GM11168 (cell line): ENCODE data around the gene COL13A1.

Source experiments
- in situ Hi-C: fragments of 300-500 bp; cut with MboI; formaldehyde crosslinking; loops from one replicate; pipeline ENCODE4 v1.12.0; 2022; ENCODE audit warnings: low sequenced_read_pairs; ENCODE audit not compliant: unreplicated experiment

COL13A1 gene

DNA sequence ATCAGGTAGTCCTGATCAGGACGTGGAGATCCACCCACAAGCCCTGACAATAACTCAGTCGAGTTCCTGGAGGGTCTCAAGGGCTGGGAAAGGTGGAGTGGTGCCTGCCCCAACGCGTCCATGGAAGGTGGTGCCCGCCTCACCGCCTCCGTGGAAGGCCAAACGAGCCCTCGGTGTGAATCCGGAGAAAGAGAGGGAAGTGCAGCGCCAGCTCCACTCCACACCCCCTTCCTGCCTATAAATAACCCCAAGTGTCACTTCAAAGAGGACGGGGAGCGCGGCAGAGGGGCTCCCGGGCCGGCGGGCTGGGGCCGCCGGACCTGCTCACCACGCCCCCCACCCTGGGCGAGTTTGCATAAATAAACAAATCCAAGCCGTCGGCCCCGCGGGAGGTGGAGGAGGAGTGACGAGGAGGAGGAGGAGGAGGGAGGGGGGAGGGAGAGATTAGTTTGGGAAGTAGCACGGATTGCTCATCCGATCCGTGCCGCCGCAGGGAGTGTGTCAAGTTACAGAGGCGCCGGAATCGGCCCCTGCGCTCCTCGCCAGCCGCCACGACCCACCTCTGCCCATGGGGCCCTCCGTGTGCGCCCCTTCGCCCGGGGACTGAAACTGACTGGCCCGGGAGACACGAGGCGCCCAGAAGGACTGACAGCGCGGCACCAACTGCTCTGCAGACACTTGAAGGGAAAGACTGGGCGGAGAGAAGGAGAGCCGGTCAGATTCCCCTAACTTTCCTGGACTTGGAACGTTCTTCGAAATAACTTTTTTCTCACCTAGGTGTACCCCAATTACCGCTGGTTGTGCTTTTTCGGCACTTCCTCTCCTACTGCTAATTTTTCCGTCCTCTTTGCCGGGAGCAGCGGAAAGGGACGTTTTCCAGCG is at the start of gene COL13A1:
TSS of gene COL13A1 (plus strand) at position 473 of the 882 bp plus-strand sequence. CDS start 518 bp downstream, outside the sequence.
- in situ Hi-C loops = no loop called here

DNA sequence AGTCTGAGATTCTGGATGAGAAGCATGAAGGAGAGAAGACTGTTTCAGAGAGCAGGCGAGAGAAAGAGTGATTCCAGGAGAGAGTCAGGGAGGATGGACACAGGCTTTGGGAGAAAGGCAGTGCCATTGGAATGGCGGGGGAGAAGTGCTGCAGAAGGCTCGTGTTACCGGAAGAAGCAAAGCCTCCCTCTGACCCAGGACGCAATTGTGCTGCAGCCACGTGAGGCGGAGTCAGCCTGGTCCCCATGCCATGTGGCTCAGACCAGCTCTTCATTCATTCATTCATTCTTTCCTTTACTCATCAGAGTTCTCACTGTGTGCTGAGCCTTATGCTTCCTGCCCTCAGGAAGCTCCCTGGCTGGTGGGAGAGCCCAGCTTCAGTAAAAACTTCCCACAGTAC is 49.2 kb upstream of the COL13A1 start:
- in situ Hi-C loops = no loop called here

DNA sequence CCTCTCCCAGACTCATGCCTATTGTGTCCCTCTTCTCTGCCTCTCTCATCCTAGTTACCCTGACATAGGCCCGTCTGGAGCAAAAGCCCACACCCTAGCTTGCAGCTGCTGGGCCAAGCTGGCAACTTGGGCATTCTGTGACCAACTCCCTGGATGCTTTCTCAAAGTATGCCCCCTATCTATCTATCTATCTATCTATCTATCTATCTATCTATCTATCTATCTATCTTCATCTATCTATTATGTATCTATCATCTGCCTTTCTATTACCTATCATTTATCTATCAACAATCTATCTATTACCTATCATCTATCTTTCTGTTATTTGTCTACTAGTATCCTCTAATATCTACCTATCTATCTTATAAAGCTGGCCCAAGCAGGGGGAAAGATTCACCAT is 45.4 kb upstream of the COL13A1 start:
- in situ Hi-C loops = no loop called here

DNA sequence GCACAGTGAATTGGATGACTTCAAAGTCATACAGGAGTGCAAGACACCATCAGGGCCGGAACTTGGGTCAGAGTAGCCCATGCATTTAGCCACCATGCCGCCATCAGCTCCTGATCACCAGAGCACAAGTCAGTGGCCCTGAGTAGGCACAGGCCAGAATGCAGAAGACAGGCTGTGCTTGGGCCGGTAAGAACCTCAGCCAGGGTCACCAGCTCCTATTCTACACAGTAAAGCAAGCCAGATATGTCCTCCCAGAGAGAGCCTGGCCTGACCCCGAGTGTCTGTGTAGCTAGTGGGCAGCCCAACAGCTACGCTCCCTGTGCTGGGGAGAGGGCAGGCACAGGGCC is 44.5 kb upstream of the COL13A1 start:
- in situ Hi-C loops = no loop called here

DNA sequence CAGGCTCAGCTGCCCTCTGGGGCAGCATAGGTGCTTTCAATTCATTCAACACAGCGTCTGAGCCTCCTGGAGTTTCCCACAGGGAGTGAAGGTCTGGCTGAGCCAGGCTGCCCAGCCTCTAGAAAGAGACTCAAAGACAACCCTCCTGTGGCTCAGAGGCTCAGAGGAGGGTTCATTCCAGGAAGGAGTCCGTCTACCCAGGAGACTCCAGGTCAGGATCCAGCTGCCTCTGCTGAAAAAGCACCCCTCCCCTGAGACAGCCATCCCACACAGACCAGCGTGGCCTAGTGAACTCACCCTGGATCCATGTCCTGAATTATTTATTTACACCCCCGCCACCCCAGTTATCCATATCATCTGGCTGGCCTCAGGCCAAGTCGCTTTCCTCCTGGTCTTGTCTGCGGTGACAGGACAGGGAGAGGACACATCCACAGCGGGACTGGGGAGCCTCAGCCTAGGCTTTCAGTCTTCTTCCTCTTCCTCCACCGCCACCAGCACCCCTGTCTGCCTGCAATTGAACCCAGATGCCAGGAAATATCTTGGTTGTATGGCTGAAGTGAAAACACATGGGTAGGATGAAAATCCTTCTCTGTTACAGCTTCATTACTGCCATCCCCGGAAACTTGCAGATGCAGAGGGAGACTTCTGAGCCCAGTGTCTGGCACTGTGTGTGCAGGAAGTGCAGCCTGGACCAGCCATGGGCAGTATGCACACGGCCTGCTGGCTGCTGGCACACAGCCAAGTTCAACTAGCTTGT is 44.0 kb upstream of the COL13A1 start:
- in situ Hi-C loops = no loop called here

DNA sequence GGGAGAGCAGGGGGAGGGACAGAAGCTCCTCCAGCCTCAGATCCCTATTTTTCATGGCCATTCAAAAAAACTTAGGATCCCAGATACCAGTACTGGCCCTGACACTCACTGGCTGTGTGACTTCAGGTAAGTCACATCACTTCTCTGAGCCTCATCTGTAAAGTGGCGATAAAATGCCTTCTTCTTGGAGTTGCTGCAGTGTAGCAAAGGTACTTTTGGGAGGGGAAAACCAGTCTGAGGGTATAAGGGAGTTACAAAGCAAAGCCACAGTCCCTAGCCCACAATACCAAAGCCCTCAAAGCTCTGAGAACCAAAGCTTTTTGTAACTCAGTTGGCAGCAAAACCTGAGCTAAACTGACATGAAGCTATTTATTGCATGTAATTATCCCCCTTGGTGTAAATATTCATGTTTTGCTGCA is 43.4 kb upstream of the COL13A1 start:
- in situ Hi-C loops = no loop called here

DNA sequence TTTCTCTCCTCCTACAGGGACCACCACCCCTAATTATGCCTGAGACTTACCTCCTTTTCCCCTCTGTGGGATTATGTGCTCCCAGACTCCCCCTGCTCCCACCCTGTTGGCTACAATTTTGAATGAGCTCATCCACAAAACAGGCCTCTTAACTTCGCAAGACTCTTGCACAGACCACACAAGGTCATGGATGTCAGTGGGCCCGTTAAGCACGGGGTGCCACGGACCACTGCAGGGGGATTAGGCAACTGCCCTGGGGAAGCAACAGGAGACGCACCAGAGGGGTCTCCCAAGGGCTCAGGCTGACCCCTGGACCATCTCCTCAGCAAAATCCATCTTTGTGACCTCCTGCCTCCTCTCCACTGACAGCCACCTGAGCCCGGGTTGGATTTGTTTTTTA is 42.1 kb upstream of the COL13A1 start:
- in situ Hi-C loops = no loop called here

DNA sequence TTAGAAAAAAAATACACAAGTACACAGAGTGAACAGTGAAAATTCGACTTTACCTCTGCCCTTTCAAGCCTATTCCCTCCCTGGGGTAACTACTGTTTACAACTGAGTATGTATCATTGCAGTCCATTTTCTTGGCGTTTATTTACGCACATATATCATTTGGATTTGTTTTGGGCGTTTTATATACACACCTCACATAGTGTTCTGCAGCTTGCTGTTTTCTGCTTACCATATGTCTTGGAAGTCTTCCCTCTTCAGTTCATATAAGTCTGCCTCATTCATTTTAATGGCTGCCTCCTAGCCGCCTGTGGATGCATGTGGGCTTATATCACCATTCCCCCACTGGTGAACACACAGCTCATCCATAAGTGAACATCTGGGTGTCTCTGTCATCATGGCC is 41.6 kb upstream of the COL13A1 start:
- in situ Hi-C loops = no loop called here

DNA sequence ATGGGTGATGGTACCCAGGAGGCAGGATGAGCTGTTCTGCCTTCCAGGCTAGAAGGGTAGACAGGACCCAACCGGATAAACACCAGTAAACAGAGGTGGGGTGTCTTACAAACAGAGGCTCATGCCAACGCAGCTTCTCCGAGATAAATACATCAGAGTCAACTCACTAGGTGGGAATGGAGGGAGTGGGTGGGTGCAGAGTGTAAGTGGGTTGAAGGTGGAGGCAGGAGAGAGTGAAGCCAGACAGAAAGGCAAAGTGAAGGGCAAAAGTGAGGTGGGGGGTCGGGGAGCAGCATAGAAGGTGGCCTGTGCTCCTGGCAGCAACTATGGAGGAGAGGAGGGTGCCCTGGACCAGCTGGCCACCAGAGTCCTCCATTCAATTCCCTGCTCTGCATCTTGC is 40.4 kb upstream of the COL13A1 start:
- in situ Hi-C loops = no loop called here

DNA sequence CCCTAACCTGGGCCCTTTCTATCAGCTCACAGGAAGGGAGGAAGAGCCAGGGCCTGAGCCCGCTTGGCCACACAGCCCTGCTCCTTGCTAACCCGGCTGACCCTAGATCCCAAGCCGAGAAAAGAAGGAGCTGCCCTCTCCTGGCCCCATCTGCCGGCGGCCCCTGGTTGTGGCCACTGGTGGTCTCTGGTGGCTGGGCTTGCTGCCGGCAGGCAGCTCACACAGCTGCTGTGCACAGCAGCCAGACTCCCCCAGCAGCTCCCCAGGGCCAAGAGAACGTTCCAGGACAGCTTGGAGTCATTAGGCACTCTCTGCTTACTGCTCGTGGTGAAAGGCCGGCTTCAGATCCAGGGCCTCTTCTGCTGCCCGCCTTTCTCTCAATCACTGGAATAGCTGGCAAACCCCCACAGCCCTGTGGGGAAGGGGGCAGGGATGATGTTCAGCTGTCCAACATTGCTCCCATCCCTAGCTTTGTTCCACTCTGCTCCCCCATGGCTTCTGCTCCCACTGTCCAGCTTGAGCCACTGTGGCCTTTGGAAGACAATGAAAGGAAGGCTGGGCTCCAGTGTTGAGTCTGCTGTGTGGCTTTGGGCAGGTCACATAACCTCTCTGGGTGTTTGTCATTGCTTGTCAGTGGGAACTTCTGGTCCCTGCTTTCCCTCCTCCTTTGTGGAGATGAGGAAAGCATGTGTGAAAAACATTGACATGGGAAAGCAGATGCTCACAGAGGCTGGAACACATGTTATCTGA is 35.4 kb upstream of the COL13A1 start:
- in situ Hi-C loops = no loop called here

DNA sequence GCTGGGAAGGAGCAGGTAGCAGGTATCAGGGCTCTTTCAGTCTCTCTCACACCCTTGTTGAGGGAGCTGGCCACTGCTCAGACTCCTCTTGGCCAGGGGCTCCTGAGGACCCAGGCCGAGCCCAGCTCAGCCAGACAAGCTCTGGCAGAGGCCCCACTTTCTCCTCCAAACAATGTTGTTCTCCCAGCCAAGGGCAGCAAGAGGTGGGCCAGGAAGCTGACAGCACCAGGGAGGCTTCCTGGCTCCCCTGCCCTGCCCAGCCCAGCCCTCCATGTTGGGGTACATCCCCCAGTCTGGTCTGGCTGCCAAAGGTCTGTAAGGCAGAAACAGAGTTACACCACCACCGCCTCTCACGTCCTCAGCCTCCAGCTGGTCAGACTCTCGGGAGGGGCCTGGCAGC is 33.9 kb upstream of the COL13A1 start:
- in situ Hi-C loops = no loop called here

DNA sequence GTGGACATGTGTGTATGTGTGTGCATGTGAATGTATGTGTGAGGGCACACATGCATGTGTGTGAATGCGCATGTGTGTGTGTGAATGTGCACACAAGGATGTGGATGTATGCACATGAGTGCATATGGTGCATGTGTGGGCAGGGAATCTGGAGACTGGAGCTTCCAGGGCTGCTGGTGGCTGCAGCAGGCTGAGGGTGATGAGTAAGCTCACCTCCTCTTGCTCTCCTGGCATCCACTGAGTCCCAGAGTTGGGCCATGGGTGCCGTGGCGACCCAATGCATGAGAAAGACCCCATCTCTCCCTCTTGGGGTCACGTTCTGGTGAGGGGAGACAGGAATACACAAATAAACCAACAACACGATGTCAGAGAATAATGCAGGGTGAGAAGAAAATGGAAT is 33.3 kb upstream of the COL13A1 start:
- in situ Hi-C loops = no loop called here

DNA sequence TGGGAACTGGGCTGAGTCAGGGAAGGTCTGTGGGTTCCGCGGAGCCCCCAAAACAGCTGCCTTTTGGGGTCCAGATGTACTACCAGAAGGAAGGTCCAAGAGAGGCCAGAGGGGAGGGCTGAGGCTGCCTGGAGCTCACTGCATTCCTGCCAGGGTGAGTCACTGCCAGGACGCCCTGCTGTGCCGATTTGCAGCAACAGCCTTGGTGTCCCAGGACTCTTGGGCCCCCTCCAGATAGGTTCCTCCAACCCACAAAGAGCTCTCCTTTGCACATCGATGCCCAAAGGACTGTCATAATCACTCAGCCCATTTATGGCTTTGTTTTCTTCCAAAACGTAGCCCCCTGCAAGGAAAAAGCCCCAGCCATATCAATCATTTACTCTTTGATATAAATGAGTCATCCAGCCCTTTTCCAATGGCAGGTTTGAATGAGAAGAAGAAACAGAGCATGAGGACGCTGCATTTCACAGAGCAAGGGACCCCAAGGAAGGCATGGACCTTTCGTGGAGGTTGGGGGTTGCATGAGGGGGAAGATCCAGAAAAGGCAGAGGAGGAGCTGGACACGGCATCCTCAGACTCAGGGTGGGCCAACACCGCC is 32.2 kb upstream of the COL13A1 start:
- in situ Hi-C loops = no loop called here

DNA sequence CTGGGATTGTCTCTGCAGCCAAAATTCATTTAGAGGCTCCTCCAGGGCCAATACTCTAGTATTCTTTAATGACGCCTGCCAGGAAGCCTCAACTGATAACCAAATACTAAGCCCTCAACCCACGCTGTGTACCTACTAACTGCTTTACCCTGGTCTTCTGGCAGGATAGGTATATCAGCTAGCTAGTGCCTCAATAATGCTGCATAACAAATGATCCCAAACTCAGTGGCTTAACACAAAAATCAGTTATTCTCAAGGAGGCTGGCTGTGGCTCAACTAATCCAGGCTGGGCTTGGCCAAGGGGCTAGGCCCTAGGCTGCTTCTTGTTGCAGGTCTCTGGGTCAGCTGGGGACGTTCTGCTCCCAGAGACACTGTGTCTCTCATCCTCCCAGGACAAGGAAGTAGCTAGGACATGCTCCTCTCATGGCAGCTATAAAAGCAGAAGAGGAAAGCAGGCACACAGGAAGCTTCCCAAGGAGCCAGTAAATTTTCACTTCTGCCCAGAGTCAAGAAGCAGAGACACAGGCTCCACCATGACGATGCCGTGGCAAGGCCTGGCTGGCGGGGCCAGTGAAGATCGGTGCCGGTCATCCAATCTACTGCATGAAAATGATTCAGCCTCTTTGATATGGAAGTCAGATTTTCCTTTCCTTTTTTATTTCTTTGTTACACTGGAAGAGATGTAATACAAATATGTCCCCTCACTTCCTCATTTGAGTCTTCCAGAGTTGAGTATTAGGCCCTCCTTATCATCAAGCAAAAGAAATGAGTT is 28.6 kb upstream of the COL13A1 start:
- in situ Hi-C loops = no loop called here

DNA sequence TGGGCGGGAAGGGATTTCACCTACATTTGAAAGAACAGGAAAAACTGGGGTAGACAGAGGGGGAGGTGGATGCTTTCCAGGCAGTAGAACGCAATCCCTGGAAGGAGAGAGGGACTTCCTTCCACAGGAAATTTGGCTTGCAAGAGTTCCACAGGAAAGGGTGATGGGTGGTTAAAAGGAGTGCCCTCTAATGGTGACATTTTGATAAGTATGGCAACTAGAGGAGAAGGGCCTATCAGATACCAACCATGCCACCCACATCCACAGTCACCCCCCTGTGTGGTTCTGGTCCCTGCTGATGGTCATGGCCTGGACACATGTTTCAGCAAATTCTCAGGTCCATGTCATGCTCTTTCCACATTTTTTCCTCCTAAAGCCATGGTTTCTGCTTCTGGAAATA is 27.1 kb upstream of the COL13A1 start:
- in situ Hi-C loops = no loop called here

DNA sequence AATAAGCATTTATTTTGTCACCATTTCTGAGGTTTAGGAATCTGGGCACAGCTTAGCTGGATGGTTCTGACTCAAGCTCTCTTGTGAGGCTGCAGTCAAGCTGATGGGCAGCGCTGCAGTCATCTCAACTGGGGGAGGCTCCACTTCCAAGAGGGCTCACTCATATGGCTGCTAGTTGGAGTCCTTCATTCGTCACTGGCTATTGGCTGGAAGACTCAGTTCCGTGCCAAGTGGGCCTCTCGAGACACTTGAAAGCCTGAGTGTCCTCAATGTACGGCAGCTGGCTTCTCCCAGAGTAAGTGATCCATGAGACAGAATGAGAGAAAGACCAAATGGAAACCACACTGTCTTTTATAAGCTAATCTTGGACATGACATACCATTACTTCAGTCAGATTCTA is 21.6 kb upstream of the COL13A1 start:
- in situ Hi-C loops = no loop called here

DNA sequence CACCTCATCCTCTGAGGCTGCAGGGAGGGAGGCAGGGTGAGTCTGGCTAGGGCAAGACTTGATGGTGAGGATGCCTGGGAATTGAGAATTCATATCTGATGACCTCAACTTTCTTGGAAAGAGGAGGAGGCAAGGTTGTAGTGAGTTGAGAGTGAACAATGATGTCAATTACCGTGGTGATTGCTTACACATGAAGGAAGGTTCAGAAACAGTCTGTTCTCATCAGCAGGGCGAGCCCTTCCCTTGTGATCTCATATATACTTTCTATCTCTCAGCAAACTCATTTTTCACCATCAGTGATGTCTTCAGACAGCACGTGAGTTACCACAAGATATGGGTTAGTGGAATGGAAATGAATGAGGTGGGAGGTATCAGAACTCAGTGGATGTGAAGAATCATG is 20.1 kb upstream of the COL13A1 start:
- in situ Hi-C loops = no loop called here

DNA sequence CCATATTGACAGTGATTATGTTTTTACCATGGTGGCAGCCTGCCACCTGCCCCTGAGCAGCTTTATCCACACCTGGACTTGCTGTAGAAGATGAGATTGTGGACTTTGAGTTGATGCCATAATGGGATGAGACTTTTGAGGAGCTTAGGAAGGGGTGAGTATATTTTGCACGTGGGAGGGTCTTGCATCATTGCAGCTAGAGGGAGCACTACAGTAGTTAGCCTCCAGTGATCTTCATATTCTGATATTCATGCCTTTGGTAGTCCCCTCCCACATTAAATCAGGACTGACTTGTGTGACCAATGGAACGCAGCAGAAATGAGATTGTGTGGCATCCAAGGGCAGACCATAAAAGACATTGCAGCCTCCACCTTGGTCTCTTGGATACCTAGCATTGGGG is 18.2 kb upstream of the COL13A1 start:
- in situ Hi-C loops = no loop called here

DNA sequence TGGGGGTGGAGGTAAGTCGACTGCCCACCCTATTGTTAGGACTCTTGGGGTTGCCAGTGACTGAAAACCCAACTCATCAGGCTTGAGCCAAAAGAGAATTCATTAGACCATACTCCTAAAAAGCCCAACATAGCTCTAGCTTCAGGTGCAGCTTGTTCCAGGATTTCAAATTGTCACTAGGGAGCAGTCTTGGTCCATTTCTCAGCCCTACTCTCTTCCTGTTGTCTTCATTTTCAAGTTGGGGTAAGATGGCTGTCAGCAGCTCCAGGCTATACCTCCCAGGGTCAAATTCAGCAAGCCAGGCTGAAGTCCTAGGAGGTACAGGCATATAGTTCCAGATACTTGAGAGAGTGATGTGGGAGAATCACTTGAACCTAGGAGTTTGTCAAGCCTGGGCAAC is 14.9 kb upstream of the COL13A1 start:
- in situ Hi-C loops = no loop called here

DNA sequence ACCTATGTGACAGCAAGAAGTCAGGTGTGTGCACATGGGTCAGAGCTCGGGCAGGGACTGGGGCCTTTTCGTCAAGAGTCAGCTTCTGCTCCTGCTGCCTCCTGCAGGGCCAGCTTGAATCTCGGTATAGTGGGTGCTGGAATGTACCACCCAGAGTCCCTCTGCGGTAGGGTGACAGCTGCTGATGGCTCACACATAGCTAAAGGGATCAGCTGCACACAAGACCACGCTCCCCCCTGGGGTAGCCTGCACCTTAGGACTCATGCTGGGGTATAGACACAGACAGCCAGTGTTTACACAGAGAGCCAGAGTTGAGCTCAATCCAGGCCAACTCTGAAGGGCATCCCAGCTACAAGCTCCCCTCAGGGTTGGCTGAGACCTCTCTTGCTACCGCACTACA is 14.0 kb upstream of the COL13A1 start:
- in situ Hi-C loops = no loop called here
